Hippocampal formation (tissue), 2 donors: ENCODE data around the gene GPI.
"Not testable (repeated sequence)": the region's sequence is repeated elsewhere in the genome, so short reads cannot be mapped to it uniquely, and the experiment has no call there.

Source experiments
- DNase-seq, 2 donors: peaks; one replicate each; lab custom pipeline; 2025; lab: John Stamatoyannopoulos, UW

Gene GPI

DNA sequence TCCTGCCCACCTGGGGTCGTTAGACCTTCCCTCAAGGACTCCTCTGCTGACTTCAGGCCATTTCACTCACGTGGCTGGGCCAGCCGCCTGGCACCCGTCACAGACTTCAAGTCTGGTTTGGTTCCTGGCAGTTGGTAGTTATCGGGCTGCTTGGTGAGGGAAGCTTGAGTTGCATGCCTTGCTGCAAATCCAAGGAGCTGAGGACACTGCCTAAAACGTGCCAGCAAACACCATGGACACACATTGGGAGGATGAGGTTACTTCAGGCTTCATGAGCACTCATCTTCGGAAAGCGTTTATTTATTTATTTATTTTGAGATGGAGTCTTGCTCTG, 2.6 kb downstream of the GPI start:
- no peak for DNase-seq

- DNase-seq, result no peak
Measured at GRCh38 chr19:34368338-34368737, 3.3 kb downstream of the GPI start.

DNA sequence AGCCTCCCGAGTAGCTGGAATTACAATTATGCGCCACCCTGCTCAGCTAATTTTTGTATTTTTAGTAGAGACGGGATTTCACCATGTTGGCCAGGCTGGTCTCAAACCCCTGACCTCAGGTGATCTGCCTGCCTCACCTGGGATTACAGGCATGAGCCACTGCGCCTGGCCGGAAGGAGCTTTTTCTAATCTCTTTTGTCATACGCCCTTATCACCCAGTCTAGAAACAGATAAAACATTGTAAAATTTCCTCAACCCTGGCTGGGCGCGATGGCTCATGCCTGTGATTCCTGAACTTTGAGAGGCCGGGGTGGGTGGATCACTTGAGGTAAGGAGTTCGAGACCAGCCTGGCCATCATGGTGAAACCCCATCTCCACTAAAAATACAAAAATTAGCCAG, 4.2 kb downstream of the GPI start:
- not testable (repeated sequence) for DNase-seq

- no peak for DNase-seq
Measured at GRCh38 chr19:34370117-34370516, 5.1 kb downstream of the GPI start.

GRCh38 chr19:34370983-34371382, 6.0 kb downstream of the GPI start:
- DNase-seq, result no peak

DNA sequence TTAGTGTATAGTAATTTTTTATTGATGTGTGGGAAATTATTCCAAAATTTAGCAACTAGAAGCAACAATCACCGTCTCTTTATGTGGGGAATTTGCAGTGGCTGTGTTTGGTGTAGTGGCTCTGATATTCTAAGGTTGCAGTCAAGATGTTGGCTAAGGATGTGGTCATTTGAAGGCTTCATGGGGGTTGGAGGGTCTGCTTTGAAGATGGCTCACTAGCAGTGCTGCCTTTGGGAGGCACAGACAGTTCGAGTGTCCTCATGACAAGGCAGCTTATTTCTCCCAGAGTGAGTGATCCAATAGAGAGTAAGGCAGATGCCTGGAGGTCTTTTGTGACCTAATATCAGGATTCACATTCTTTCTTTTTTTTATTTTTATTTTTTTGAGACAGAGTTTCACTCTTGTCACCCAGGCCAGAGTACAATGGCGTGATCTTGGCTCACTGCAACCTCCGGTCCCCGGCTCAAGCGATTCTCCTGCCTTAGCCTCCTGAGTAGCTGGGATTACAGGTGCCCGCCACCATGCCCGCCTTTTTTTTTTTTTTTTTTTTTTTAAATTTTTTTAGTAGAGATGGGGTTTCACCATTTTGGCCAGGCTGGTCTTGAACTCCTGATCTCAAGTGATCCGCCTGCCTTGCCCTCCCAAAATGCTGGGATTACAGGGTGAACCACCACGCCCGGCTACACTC, 8.7 kb downstream of the GPI start:
- DNase-seq, result no peak

GRCh38 chr19:34375598-34375997, 10.6 kb downstream of the GPI start:
- no peak for DNase-seq

DNA sequence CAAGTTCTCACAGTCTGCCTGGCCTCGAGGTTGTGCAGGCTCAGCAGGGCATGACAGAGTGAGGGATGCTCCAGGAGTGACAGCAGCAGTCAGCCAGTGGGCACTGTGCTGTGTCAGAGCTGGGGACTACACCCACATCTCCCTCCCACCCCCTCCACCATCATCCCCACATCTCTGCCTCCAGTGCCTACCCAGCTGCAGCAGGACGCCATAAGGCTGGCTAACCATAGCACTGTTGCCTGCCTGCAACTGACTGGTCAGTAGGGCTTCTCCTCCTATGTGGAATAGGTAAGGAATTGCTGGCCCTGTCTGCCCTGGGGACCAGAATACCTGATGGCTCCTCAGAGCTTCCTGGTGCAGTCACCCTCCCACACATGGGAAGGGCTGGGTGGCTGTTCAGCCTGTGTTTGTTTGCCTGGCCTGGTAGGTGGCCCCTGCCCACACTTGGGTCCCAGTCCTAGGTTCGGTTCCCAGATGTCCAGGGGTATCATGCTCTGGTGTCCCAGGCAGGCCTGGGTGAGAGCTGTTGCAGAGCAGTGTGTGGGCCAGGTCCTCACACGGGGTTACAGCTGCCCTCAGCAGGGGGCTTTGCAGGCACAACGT, 15.7 kb downstream of the GPI start:
- DNase-seq, result no peak

- no peak for DNase-seq
Measured at GRCh38 chr19:34381399-34382251, 16.6 kb downstream of the GPI start.

- no peak for DNase-seq
Measured at GRCh38 chr19:34382471-34382870, 17.5 kb downstream of the GPI start.

DNA sequence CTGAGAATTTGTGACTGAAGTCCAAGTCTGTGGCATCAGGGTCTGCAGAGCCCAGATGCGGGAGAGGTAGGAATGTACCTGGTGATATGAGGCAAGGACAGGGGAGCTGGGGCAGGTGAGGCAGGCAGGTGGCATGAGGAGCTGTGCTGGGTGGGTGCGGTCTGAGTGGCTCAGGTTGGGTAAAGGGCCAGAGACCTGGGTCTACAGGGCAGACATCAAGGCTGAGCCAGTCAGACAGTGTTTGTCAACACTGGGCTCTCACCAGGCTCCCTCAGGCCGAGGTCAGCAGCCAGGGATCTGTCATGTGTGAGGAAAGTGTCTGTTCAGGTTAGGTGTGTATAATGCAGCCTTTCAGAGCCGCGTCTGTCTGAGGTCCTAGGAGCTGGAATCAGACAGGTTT, 18.6 kb downstream of the GPI start:
- DNase-seq, result no peak

DNA sequence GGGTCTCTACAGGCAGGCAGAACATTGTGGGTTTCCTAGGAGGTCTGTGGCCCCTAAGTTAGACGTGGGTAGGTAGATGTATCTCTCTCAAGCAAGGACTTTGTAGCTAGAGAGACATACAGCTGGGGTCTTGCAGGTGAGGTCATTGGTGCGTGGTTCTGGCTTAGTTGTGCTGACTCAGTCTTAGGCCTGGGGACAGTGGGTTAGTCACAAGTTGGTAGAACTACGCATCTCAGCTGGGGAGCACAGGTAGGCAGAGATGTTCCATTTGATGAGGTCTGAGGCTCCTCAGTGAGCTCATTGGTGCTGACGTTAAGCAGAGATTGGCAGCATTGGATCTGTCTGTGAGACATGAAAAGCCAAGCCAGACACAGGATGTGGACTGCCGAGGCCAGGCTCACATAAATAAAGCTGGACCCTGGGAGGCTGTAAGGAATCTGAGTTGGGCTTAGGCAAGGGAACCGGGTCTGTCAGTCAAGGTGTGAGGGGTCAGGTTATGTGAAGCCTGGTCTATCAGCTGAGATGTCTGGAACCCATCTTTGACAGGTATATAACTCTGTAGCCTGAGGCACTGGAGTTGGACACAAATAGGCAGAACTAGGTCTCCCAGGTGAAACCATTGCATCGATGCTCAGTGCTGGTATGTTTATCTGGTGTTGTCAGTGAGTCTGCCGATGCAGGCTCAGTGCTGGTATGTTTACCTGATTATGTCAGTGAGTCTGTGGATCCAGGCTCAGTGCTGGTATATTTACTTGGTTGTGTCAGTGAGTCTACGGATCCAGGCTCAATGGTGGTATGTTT, 21.8 kb downstream of the GPI start:
- DNase-seq, result no peak

- DNase-seq, result no peak
Measured at GRCh38 chr19:34387446-34387810, 22.4 kb downstream of the GPI start.

- DNase-seq, result not testable (repeated sequence)
Measured at GRCh38 chr19:34388745-34389144, 23.7 kb downstream of the GPI start.

DNA sequence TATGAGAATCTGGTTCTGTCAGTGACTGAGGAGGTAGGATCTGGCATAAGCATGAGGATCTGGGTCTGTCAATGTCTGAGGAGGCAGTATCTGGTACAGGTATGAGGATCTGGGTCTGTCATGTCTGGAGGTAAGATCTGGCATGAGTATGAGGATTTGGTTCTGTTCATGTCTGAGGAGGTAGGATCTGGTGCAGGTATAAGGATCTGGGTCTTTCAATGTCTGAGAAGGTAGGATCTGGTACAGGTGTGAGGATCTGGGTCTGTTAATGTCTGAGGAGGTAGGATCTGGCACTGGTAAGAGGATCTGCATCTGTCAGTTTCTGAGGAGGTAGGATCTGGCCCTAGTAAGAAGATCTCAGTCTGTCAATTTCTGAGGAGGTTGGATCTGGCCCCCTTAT, 26.8 kb downstream of the GPI start:
- no peak for DNase-seq

DNA sequence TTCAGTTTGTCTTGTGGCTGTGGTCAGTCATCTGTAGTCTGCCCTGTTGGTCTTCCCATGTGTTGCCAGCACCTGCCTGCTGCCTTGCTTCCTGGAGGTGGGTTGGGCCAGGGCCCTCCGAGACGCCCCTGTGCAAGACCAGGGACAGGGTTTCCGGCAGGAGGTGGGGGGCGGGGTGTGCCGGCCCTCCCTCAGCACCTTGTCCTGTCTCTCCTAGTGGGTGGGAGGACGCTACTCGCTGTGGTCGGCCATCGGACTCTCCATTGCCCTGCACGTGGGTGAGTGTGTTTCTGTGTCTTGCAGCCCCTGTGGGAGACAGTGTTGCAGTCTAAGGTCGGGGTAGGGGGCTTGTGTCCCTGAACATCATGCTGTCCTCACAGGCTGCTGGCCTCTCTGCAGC, 28.0 kb downstream of the GPI start:
- DNase-seq, result no peak

GRCh38 chr19:34393629-34394028, 28.6 kb downstream of the GPI start:
- DNase-seq, result no peak

DNA sequence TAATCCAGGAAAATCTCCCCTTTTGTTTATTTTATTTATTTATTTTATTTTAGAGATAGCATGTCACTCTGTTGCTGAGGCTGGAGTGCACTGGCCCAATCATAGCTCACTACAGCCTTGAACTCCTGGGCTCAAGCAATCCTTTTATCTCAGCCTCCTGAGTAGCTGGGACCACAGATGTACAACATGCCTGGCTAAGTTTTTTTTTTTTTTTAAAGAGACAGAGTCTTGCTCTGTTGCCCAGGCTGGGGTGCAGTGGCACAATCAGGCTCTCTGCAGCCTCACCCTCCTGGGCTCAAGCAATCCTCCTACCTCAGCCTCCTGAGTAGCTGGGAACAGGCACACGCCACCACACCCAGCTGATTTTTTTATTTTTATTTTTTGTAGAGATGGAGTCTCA, 32.9 kb downstream of the GPI start:
- no peak for DNase-seq

GRCh38 chr19:34399886-34400285, 34.9 kb downstream of the GPI start:
- DNase-seq, result no peak

DNA sequence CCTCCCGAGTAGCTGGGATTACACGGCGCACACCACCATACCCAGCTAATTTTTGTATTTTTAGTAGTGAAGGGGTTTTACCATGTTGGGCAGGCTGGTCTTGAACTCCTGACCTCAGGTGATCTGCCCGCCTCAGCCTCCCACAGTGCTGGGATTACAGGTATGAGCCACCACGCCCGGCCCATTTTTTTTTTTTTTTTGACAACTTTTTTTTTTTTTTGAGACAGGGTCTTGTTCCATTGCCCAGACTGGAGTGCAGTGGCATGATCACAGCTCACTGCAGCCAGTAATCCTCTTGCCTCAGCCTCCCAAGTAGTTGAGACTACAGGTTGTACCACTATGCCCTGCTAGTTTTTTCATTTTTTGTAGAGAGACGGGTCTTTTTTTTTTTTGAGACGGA, 35.8 kb downstream of the GPI start:
- DNase-seq, result not testable (repeated sequence)

GRCh38 chr19:34402074-34402600, 37.1 kb downstream of the GPI start:
- DNase-seq, result no peak

- no peak for DNase-seq
Measured at GRCh38 chr19:34403784-34404108, 38.8 kb downstream of the GPI start.
